Ectodermal cell (in vitro differentiated cells): ENCODE data around the gene LSM14A.
"Not testable (repeated sequence)": the region's sequence is repeated elsewhere in the genome, so short reads cannot be mapped to it uniquely, and the experiment has no call there.

Experiments
- H3K27ac ChIP-seq: 2 replicates; pipeline ENCODE4 v1.7.0; 2013; ENCODE audit warnings: mild to moderate bottlenecking, low read depth, low read length; ENCODE audit not compliant: insufficient read depth, poor library complexity, severe bottlenecking
- H3K27me3 ChIP-seq: 2 replicates; pipeline ENCODE4 v1.7.0; 2013; ENCODE audit warnings: mild to moderate bottlenecking, low read length; ENCODE audit not compliant: insufficient read depth, control insufficient read depth, poor library complexity, severe bottlenecking
- H3K36me3 ChIP-seq: one replicate; pipeline ENCODE4 v1.7.0; 2013; ENCODE audit warnings: low read length; ENCODE audit not compliant: control insufficient read depth, insufficient read depth
- H3K4me1 ChIP-seq: one replicate; pipeline ENCODE4 v1.7.0; 2013; ENCODE audit warnings: low read length; ENCODE audit not compliant: control insufficient read depth, insufficient read depth
- H3K4me3 ChIP-seq: 2 replicates; pipeline ENCODE4 v1.7.0; 2013; ENCODE audit warnings: low read depth, low read length, control low read depth; ENCODE audit not compliant: insufficient read depth
- H3K9me3 ChIP-seq: 2 replicates; pipeline ENCODE4 v1.7.0; 2013; ENCODE audit warnings: mild to moderate bottlenecking, low read length, moderate library complexity; ENCODE audit not compliant: control insufficient read depth
- WGBS, 2 experiments: methylation state at CpG; one replicate each; pipeline ENCODE4 v1.1.7; 2013; ENCODE audit warnings: missing lambda C conversion rate in 2 of 2; 5-methylcytosine and 5-hydroxymethylcytosine counted together

The LSM14A gene

DNA sequence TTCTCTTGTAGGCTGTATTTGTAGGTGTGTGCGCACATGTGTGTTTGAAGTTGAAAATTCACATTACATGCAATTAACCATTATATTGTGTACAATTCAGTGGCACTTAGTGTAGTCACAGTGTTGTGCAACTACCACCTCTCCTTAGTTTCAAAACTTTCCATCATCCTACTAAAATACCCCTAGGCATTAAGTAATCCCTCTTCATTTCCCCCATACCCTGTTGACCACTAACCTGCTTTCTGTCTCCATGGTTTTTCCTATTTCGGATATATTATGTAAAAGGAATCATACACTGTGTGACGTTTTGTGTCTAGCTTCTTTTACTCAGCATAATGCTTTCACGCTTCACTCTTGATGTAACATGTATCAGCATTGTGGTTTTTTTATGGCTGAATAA lies 16.1 kb downstream of the LSM14A start:
- no peak overlapping the region for H3K4me3 ChIP-seq
- H3K4me1 ChIP-seq, result peaks cover 3% of the 10 kb centered on the region
- H3K9me3 ChIP-seq, result no peaks in the 10 kb centered on the region
- no peaks in the 10 kb centered on the region for H3K36me3 ChIP-seq
- WGBS, 2 experiments, result 98 to 100% methylated on average over 2 to 3 of the region's 4 CpGs
- H3K27ac ChIP-seq, result no peak overlapping the region
- no peaks in the 10 kb centered on the region for H3K27me3 ChIP-seq

DNA sequence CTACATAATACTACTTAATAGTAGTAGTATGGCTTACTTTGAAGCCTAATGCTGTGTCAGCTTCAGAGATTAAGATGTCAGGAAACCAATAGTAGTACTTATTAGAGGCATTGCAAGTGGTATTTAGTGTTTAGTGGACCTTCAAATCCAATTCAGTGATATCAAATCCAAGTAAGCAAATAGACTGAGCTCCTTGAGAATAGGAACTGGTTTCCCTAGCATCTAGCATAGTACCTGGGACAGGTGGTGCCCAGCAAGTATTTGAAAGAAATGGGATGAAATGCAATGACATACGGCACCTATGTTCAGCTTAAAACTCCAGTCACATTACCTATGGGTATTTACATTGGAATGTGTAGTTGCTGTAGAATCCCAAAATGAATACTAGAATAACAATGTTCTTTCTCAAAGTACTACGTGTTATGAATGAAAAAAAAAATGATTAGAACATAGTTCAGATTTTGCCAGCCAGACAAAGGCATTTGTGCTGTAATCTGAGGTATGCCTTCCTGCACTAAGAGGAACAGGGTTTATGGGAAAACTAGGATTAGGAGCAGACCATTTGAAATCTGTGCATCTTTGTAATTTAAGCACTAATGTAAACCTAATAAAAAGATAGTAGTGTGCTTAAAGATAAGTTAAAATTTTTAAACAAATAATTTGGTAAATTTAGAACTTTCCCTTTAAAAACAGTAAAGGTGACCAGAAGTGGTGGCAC lies 17.1 kb downstream of the LSM14A start:
- no peaks in the 10 kb centered on the region for H3K36me3 ChIP-seq
- peaks cover 3% of the 10 kb centered on the region for H3K4me1 ChIP-seq
- H3K27me3 ChIP-seq, result no peaks in the 10 kb centered on the region
- H3K4me3 ChIP-seq, result no peak overlapping the region
- H3K27ac ChIP-seq, result no peak overlapping the region
- WGBS, 2 experiments, result 88 to 90% methylated on average over 1 to 2 of the region's 2 CpGs
- no peaks in the 10 kb centered on the region for H3K9me3 ChIP-seq

GRCh38 chr19:34189917-34190425 lies 17.7 kb downstream of the LSM14A start:
- H3K27ac ChIP-seq, result no peak overlapping the region
- peaks cover 3% of the 10 kb centered on the region for H3K4me1 ChIP-seq
- no peaks in the 10 kb centered on the region for H3K36me3 ChIP-seq
- WGBS, 2 experiments, result 76 to 91% methylated on average over 1 of the region's 1 CpG
- H3K4me3 ChIP-seq, result no peak overlapping the region
- H3K9me3 ChIP-seq, result no peaks in the 10 kb centered on the region
- H3K27me3 ChIP-seq, result no peaks in the 10 kb centered on the region

GRCh38 chr19:34191355-34191962 lies 19.2 kb downstream of the LSM14A start:
- H3K27me3 ChIP-seq, result no peaks in the 10 kb centered on the region
- H3K9me3 ChIP-seq, result no peaks in the 10 kb centered on the region
- H3K4me1 ChIP-seq, result peaks cover 3% of the 10 kb centered on the region
- WGBS, 2 experiments, result 76 to 83% methylated on average over 3 of the region's 3 CpGs
- no peak overlapping the region for H3K4me3 ChIP-seq
- peaks cover 8% of the 10 kb centered on the region for H3K36me3 ChIP-seq
- no peak overlapping the region for H3K27ac ChIP-seq

- H3K27ac ChIP-seq, result no peak overlapping the region
Observed at GRCh38 chr19:34193439-34193838, 21.1 kb downstream of the LSM14A start.

DNA sequence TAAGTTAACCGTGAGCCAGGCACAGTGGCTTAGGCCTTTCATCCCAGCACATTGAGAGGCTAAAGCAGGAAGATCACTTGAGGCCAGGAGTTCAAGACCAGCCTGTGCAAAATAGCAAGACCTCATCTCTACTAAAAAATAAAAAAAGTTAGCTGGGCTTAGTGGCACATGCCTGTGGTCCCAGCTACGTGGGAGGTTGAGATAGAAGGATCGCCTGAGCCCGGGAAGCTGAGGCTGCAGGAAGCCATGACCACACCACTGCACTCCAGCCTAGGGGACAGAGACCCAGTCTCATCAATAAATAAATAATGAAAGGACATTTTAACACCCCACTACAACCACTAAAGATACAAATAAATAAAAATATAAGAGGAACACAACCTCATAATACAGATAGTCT lies 21.6 kb downstream of the LSM14A start:
- no peak overlapping the region for H3K27ac ChIP-seq
- peaks cover 29% of the 10 kb centered on the region for H3K36me3 ChIP-seq
- no peaks in the 10 kb centered on the region for H3K27me3 ChIP-seq
- no peak overlapping the region for H3K4me3 ChIP-seq
- no peaks in the 10 kb centered on the region for H3K9me3 ChIP-seq
- H3K4me1 ChIP-seq, result peaks cover 3% of the 10 kb centered on the region
- 90 to 97% methylated on average over 4 of the region's 4 CpGs for WGBS, 2 experiments

More at GRCh38 chr19:34193439-34193838, 21.1 kb downstream of the LSM14A start:
- peaks cover 3% of the 10 kb centered on the region for H3K4me1 ChIP-seq
- no peaks in the 10 kb centered on the region for H3K27me3 ChIP-seq
- peaks cover 27% of the 10 kb centered on the region for H3K36me3 ChIP-seq
- H3K4me3 ChIP-seq, result no peak overlapping the region
- WGBS, 2 experiments, result 92% methylated on average over 2 of the region's 2 CpGs
- no peaks in the 10 kb centered on the region for H3K9me3 ChIP-seq

DNA sequence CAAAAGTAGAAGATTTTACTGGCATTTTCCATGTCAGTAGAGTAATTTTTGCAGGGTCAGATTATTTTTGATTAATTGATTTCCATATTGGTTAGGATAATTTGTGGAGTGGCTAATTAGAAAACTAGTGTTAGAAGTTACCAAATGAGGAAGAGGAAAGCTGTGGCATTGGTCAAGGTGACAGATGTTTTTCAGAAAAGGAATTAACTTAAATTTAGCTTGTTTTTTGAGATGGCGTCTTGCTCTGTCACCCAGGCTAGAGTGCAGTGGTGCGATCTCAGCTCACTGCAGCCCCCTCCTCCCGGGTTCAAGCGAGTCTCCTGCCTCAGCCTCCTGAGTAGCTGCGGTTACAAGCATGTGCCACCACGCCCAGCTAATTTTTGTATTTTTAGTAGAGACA lies 28.8 kb downstream of the LSM14A start:
- H3K4me3 ChIP-seq, result no peak overlapping the region
- H3K9me3 ChIP-seq, result no peaks in the 10 kb centered on the region
- H3K27me3 ChIP-seq, result no peaks in the 10 kb centered on the region
- WGBS, 2 experiments, result 93 to 94% methylated on average over 6 of the region's 6 CpGs
- H3K27ac ChIP-seq, result no peak overlapping the region
- H3K36me3 ChIP-seq, result peaks cover 47% of the 10 kb centered on the region
- H3K4me1 ChIP-seq, result no peaks in the 10 kb centered on the region

DNA sequence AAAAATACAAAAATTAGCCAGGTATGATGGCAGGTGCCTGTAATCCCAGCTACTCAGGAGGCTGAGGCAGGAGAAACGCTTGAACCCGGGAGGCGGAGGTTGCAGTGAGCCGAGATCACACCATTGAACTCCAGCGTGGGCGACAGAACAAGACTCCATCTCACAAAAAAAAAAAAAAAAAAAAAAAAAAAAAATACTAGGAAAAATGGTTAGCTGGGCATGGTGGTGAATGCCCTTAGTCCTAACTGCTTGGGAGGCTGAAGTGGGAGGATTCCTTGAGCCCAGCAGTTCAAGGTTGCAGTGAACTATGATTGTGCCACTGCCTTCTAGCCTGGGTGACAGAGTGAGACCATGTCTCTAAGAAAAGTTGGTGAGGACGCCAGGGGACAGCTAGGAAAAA lies 33.0 kb downstream of the LSM14A start:
- not testable (repeated sequence) for H3K9me3 ChIP-seq, H3K4me1 ChIP-seq, H3K27ac ChIP-seq, H3K27me3 ChIP-seq, H3K4me3 ChIP-seq
- peaks cover 28% of the 10 kb centered on the region for H3K36me3 ChIP-seq
- WGBS, 2 experiments, result 85 to 96% methylated on average over 5 to 6 of the region's 7 CpGs

GRCh38 chr19:34208291-34208884 lies 36.1 kb downstream of the LSM14A start:
- Histone ChIP-seq H3K4me3 (no peak overlapping the region), H3K27ac (no peak overlapping the region), H3K4me1 (no peaks in the 10 kb centered on the region), H3K27me3 (no peaks in the 10 kb centered on the region), H3K9me3 (no peaks in the 10 kb centered on the region), H3K36me3 (peaks cover 17% of the 10 kb centered on the region)
- WGBS, 2 experiments, result 98 to 100% methylated on average over 1 of the region's 1 CpG

- Histone ChIP-seq H3K9me3 (no peaks in the 10 kb centered on the region), H3K4me3 (no peak overlapping the region), H3K36me3 (peaks cover 17% of the 10 kb centered on the region), H3K27ac (no peak overlapping the region), H3K27me3 (no peaks in the 10 kb centered on the region), H3K4me1 (no peaks in the 10 kb centered on the region)
- WGBS, 2 experiments, result 92 to 96% methylated on average over 3 to 4 of the region's 4 CpGs
Observed at GRCh38 chr19:34209726-34210125, 37.4 kb downstream of the LSM14A start.
